ENCODE results near the gene LIN28B.
A peak's percentile ranks its signal among the peaks of the same experiment; 100 is the strongest.
"Not testable (repeated sequence)": the region's sequence is repeated elsewhere in the genome, so short reads cannot be mapped to it uniquely, and the experiment has no call there.

The LIN28B gene

DNA sequence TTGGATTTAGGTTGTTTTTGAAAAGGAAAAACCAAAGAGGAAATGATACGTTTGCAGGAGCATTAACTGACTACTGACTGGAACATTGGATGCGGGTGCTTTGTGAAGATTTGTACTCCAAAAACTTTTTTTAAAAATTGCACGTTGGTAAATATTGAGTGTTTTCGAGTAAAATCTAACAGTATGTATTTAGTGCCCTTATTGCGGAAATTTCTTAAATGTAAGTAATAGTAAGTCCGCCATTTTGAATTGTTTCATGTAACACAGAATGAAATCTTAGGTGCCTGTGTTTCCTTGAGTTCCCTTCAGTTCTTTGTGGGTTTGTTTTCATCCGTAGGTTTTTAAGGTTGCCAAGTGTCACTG lies 15.2 kb upstream of the LIN28B start:
- no peaks in the 10 kb centered on the region for H3K36me3 ChIP-seq (ENCODE audit: insufficient read depth, low read length)
- H3K9ac ChIP-seq (ENCODE audit: low read length), result no peak overlapping the region
- peaks cover 40 to 49% of the 10 kb centered on the region in 2 donors for H3K27me3 ChIP-seq (ENCODE audit: control insufficient read depth in 1 of 2, insufficient read depth in 2 of 2, low read length in 2 of 2)
- H3K4me3 ChIP-seq (ENCODE audit: low read depth in 1 of 2, low read length in 2 of 2), result peak overlapping the region in 1 of 2 donors; percentile 23
- peaks cover 5% of the 10 kb centered on the region for H3K9me3 ChIP-seq (ENCODE audit: low read length)
- H3K27ac ChIP-seq (ENCODE audit: low read depth, low read length), result no peak overlapping the region
- H3K4me1 ChIP-seq (ENCODE audit: insufficient read depth, low read length), result no peaks in the 10 kb centered on the region

DNA sequence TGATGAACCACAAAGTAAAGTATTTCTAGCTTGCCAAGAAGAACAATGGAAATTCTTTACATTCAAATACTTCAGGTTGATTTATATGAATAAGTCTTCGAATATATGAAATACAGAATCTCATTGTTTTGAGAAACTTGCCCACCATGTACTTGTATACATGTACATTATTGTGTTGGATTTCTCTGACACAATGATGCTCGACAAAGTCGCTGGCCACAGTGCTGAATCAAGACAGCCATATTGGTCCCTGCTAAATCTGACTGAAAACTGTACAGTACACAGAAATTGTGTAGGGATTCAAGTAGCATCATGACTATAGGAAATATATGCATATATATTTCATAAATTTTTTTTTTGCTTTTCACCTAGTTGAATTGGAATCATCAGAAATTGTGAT lies 13.1 kb upstream of the LIN28B start:
- H3K4me3 ChIP-seq (ENCODE audit: low read depth in 1 of 2, low read length in 2 of 2), result no peak overlapping the region
- no peaks in the 10 kb centered on the region for H3K4me1 ChIP-seq (ENCODE audit: insufficient read depth, low read length)
- H3K9ac ChIP-seq (ENCODE audit: low read length), result no peak overlapping the region
- H3K27me3 ChIP-seq (ENCODE audit: control insufficient read depth in 1 of 2, insufficient read depth in 2 of 2, low read length in 2 of 2), result peaks cover 45 to 59% of the 10 kb centered on the region in 2 donors
- H3K27ac ChIP-seq (ENCODE audit: low read depth, low read length), result no peak overlapping the region
- H3K9me3 ChIP-seq (ENCODE audit: low read length), result peaks cover 5% of the 10 kb centered on the region
- no peaks in the 10 kb centered on the region for H3K36me3 ChIP-seq (ENCODE audit: insufficient read depth, low read length)

- no peaks in the 10 kb centered on the region for H3K4me1 ChIP-seq (ENCODE audit: insufficient read depth, low read length)
- H3K27me3 ChIP-seq (ENCODE audit: control insufficient read depth in 1 of 2, insufficient read depth in 2 of 2, low read length in 2 of 2), result peaks cover 45 to 64% of the 10 kb centered on the region in 2 donors
- no peak overlapping the region for H3K9ac ChIP-seq (ENCODE audit: low read length)
- no peaks in the 10 kb centered on the region for H3K9me3 ChIP-seq (ENCODE audit: low read length)
- H3K36me3 ChIP-seq (ENCODE audit: insufficient read depth, low read length), result no peaks in the 10 kb centered on the region
- H3K4me3 ChIP-seq (ENCODE audit: low read depth in 1 of 2, low read length in 2 of 2), result no peak overlapping the region
- H3K27ac ChIP-seq (ENCODE audit: low read depth, low read length), result no peak overlapping the region
These were observed 7.7 kb upstream of the LIN28B start for GRCh38 chr6:104949206-104949605.

DNA sequence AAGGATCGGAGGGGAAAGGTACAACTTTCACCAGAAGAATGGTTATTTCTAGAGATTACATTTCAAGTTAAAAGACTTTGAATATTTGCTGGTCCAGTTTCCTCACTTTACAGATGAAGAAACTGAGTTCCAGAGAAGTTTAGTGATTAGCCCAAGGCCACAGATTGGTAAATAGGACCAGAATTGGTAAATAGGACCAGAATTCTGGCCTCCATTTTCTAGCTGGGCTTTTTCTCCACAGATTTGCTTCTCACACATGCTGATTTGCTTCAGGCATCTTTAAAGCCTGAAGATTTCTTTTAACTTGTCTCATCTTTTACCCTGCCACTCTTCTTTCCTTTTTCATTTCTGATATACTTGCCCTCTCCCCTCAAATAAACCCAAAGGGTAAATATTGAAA lies 5.2 kb upstream of the LIN28B start:
- H3K4me1 ChIP-seq (ENCODE audit: insufficient read depth, low read length), result no peaks in the 10 kb centered on the region
- H3K4me3 ChIP-seq (ENCODE audit: low read depth in 1 of 2, low read length in 2 of 2), result no peak overlapping the region
- H3K9me3 ChIP-seq (ENCODE audit: low read length), result no peaks in the 10 kb centered on the region
- no peak overlapping the region for H3K9ac ChIP-seq (ENCODE audit: low read length)
- no peak overlapping the region for H3K27ac ChIP-seq (ENCODE audit: low read depth, low read length)
- H3K36me3 ChIP-seq (ENCODE audit: insufficient read depth, low read length), result no peaks in the 10 kb centered on the region
- peaks cover 57 to 71% of the 10 kb centered on the region in 2 donors for H3K27me3 ChIP-seq (ENCODE audit: control insufficient read depth in 1 of 2, insufficient read depth in 2 of 2, low read length in 2 of 2)

GRCh38 chr6:104952911-104953399 lies 4.0 kb upstream of the LIN28B start:
- Histone ChIP-seq H3K27ac (ENCODE audit: low read depth, low read length) (no peak overlapping the region), H3K4me1 (ENCODE audit: insufficient read depth, low read length) (no peaks in the 10 kb centered on the region), H3K9me3 (ENCODE audit: low read length) (no peaks in the 10 kb centered on the region), H3K27me3 (ENCODE audit: control insufficient read depth in 1 of 2, insufficient read depth in 2 of 2, low read length in 2 of 2) (peaks cover 65 to 78% of the 10 kb centered on the region in 2 donors), H3K36me3 (ENCODE audit: insufficient read depth, low read length) (no peaks in the 10 kb centered on the region), H3K9ac (ENCODE audit: low read length) (no peak overlapping the region), H3K4me3 (ENCODE audit: low read depth in 1 of 2, low read length in 2 of 2) (no peak overlapping the region)

DNA sequence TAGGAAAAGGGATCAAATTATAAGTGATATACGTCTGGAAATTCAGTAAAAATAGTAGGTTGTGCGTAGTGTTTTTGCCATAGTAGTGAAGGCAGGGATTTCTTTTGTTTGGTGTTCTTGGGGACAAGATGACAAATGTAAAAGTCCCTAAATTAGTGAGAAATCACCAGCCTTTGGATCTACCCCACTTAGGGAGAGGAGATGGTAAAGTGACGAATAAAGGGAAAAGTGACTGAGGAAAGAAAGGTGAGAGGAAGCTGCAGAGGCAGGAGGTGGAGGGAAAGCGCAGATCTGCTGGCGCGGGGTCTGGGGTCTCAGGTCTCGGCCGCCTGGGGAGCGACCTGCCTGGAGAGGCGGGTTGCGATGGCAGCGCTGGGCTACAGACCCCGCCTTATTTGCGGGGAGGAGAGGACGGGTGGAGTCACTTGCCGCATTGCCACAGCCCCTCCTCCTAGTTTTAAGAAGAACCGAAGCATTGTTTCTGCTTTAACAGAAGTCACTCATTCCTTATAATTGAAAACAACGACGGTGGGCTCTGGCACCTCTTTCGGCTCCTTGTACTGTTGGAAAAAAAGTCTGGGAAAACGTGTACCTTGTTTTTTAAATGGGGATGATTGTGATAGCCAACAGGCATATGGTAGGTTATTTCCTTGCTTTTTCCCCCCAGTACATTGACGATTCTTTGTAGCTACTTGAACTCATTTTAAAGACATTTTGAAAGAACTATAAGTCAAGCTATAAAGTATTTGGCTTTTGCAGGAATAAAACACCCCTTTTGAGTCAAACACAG lies 3.3 kb upstream of the LIN28B start:
- H3K27ac ChIP-seq (ENCODE audit: low read depth, low read length); H3K4me1 ChIP-seq (ENCODE audit: insufficient read depth, low read length); H3K36me3 ChIP-seq (ENCODE audit: insufficient read depth, low read length); H3K9ac ChIP-seq (ENCODE audit: low read length); H3K9me3 ChIP-seq (ENCODE audit: low read length); H3K4me3 ChIP-seq (ENCODE audit: low read depth in 1 of 2, low read length in 2 of 2): not testable (repeated sequence)
- peaks cover 71 to 81% of the 10 kb centered on the region in 2 donors for H3K27me3 ChIP-seq (ENCODE audit: control insufficient read depth in 1 of 2, insufficient read depth in 2 of 2, low read length in 2 of 2)

DNA sequence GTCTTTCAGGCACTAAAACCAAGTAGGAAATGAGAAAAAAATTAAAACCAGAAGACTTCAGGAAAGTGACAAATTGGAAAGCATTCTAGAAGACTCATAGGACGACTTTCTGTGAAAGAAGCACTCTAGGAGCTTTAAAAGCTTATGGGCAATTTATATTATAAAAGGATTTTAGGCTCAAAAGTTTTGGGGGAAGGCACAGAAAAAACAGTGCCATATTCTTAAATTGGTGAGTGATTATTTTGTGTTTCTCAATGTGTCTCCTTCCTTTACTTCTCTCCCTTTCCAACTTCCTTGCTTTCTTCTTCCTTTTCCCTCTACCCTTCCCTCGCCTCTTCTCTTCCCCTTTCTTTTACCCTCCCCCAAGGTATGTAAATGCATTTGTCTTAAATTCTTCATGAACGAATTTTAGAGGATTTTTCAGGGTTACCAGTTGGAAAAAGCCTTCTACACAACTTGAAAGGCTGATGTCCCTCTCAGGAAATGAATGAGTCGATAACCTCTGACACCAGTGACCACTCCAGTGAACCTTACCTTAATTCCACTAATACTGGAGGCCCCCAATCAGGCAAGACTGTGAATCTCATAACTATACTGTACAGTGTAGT lies 2.6 kb upstream of the LIN28B start:
- no peaks in the 10 kb centered on the region for H3K4me1 ChIP-seq (ENCODE audit: insufficient read depth, low read length)
- peaks cover 73 to 80% of the 10 kb centered on the region in 2 donors for H3K27me3 ChIP-seq (ENCODE audit: control insufficient read depth in 1 of 2, insufficient read depth in 2 of 2, low read length in 2 of 2)
- H3K9me3 ChIP-seq (ENCODE audit: low read length), result no peaks in the 10 kb centered on the region
- H3K27ac ChIP-seq (ENCODE audit: low read depth, low read length), result no peak overlapping the region
- no peak overlapping the region for H3K9ac ChIP-seq (ENCODE audit: low read length)
- H3K4me3 ChIP-seq (ENCODE audit: low read depth in 1 of 2, low read length in 2 of 2), result no peak overlapping the region
- H3K36me3 ChIP-seq (ENCODE audit: insufficient read depth, low read length), result no peaks in the 10 kb centered on the region

- H3K36me3 ChIP-seq (ENCODE audit: insufficient read depth, low read length), result no peaks in the 10 kb centered on the region
- H3K4me1 ChIP-seq (ENCODE audit: insufficient read depth, low read length), result no peaks in the 10 kb centered on the region
- H3K9me3 ChIP-seq (ENCODE audit: low read length), result no peaks in the 10 kb centered on the region
- no peak overlapping the region for H3K4me3 ChIP-seq (ENCODE audit: low read depth in 1 of 2, low read length in 2 of 2)
- peaks cover 72 to 77% of the 10 kb centered on the region in 2 donors for H3K27me3 ChIP-seq (ENCODE audit: control insufficient read depth in 1 of 2, insufficient read depth in 2 of 2, low read length in 2 of 2)
- no peak overlapping the region for H3K27ac ChIP-seq (ENCODE audit: low read depth, low read length)
- no peak overlapping the region for H3K9ac ChIP-seq (ENCODE audit: low read length)
These were observed 1.4 kb upstream of the LIN28B start for GRCh38 chr6:104955491-104955890.

DNA sequence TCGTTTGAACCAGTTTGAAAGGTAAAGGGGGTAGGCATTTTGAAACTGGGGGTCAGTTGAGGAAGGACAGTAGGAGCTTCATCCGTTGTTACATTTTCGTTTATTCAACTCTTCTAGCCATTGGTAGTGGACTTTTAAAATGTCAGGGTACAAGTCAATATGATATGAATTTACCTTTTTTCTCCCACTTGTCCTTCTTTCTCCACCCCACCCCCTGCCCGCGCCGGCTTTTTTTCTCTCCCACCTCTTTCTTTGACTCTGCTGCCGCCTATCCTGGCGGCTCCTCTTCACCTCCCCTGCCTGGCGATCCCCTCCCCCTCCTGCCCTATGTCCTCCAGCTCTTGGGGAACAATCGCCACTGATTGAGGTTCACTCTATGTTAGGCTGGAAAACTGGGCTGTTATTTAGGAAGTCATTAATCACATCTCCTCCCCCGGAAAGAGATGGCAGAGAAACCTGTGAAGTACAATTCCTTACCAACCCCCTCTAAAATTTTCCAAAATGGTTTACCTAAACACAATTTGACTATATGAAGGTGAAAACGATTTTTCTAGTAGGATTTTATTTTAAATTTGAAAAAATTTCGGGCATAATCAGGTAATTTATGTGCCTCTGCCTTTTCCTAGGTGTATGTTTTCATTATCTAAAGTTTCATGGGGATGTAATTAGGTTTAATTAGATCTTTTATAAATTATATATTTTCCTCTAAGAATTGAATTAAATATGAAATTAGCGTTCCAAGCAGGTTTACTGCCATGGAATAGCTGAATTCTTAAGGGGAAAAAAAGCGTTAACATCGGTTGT lies 778 bp upstream of the LIN28B start:
- Histone ChIP-seq H3K27ac (ENCODE audit: low read depth, low read length) (no peak overlapping the region), H3K9ac (ENCODE audit: low read length) (no peak overlapping the region), H3K9me3 (ENCODE audit: low read length) (no peaks in the 10 kb centered on the region), H3K4me1 (ENCODE audit: insufficient read depth, low read length) (no peaks in the 10 kb centered on the region), H3K4me3 (ENCODE audit: low read depth in 1 of 2, low read length in 2 of 2) (no peak overlapping the region), H3K36me3 (ENCODE audit: insufficient read depth, low read length) (no peaks in the 10 kb centered on the region), H3K27me3 (ENCODE audit: control insufficient read depth in 1 of 2, insufficient read depth in 2 of 2, low read length in 2 of 2) (peaks cover 68 to 70% of the 10 kb centered on the region in 2 donors)

- Histone ChIP-seq H3K27ac (ENCODE audit: low read depth, low read length) (no peak overlapping the region), H3K4me3 (ENCODE audit: low read depth in 1 of 2, low read length in 2 of 2) (no peak overlapping the region), H3K27me3 (ENCODE audit: control insufficient read depth in 1 of 2, insufficient read depth in 2 of 2, low read length in 2 of 2) (peaks cover 56 to 58% of the 10 kb centered on the region in 2 donors), H3K36me3 (ENCODE audit: insufficient read depth, low read length) (no peaks in the 10 kb centered on the region), H3K4me1 (ENCODE audit: insufficient read depth, low read length) (no peaks in the 10 kb centered on the region), H3K9me3 (ENCODE audit: low read length) (no peaks in the 10 kb centered on the region), H3K9ac (ENCODE audit: low read length) (no peak overlapping the region)
These were observed 632 bp downstream of the LIN28B start for GRCh38 chr6:104957301-104958177.

Data from muscle layer of colon (tissue), 2 donors.